ENCODE data around the gene PRAME.

Gene PRAME

DNA sequence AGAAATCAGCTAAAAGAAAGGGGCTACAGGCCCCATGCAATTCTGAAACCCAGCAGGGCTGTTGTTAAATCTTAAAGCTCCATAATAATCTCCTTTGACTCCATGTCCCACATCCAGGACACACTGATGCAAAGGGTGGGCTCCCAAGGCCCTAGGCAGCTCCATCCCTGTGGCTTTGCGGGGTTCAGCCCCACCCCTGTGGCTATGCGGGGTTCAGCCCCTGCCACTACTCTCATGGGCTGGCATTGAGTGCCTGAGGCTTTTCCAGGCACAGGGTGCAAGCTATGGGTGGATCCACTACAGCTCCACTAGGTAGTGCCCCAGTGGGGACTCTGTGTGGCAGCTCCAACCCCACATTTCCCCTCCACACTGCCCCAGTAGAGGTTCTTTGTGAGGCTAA, 30.3 kb downstream of the PRAME start:
- H3K36me3 ChIP-seq (ENCODE audit: control insufficient read depth, insufficient read depth, low read length), result no peaks in the 10 kb centered on the region
- no peaks in the 10 kb centered on the region for H3K79me2 ChIP-seq (ENCODE audit: control insufficient read depth, insufficient read depth, low read length)
- H3K9ac ChIP-seq (ENCODE audit: low read length), result no peak overlapping the region
- no peaks in the 10 kb centered on the region for H3K79me1 ChIP-seq (ENCODE audit: low read length)
- no peak overlapping the region for H3K4me2 ChIP-seq (ENCODE audit: low read length)
- no peak overlapping the region for H3K23ac ChIP-seq (ENCODE audit: low read length)
- no peaks in the 10 kb centered on the region for H3K4me1 ChIP-seq (ENCODE audit: control insufficient read depth, low read depth, low read length)
- H2BK15ac ChIP-seq (replicated peaks; ENCODE audit: low read depth), result no peak overlapping the region
- H3K56ac ChIP-seq (ENCODE audit: low read length), result no peak overlapping the region
- H3K4ac ChIP-seq (ENCODE audit: low read depth, low read length), result no peak overlapping the region
- H4K5ac ChIP-seq (ENCODE audit: low read length), result no peak overlapping the region
- no peak overlapping the region for H3K18ac ChIP-seq (ENCODE audit: low read length)
- H2BK120ac ChIP-seq (ENCODE audit: low read depth, low read length), result no peak overlapping the region
- no peak overlapping the region for H3K4me3 ChIP-seq (ENCODE audit: low read length)
- no peak overlapping the region for H2BK5ac ChIP-seq (ENCODE audit: low read length)
- H3K27me3 ChIP-seq (ENCODE audit: insufficient read depth, low read length, poor library complexity), result no peaks in the 10 kb centered on the region
- H2AK5ac ChIP-seq (ENCODE audit: low read length), result no peak overlapping the region
- no peak for DNase-seq
- no peak overlapping the region for H4K8ac ChIP-seq (ENCODE audit: low read depth, low read length)
- no CpG with 5 or more reads among the region's 2 CpGs for WGBS (ENCODE audit: extremely low coverage, insufficient coverage, low lambda C conversion rate)
- H3K27ac ChIP-seq (ENCODE audit: low read depth, low read length), result no peak overlapping the region

- Histone ChIP-seq H3K23ac (ENCODE audit: low read length) (no peak overlapping the region), H2AK5ac (ENCODE audit: low read length) (no peak overlapping the region), H3K9ac (ENCODE audit: low read length) (no peak overlapping the region), H3K4ac (ENCODE audit: low read depth, low read length) (no peak overlapping the region), H3K4me3 (ENCODE audit: low read length) (no peak overlapping the region), H4K8ac (ENCODE audit: low read depth, low read length) (no peak overlapping the region), H3K18ac (ENCODE audit: low read length) (no peak overlapping the region), H3K27me3 (ENCODE audit: insufficient read depth, low read length, poor library complexity) (no peaks in the 10 kb centered on the region), H3K4me2 (ENCODE audit: low read length) (no peak overlapping the region), H2BK120ac (ENCODE audit: low read depth, low read length) (no peak overlapping the region), H3K79me2 (ENCODE audit: control insufficient read depth, insufficient read depth, low read length) (no peaks in the 10 kb centered on the region), H2BK5ac (ENCODE audit: low read length) (no peak overlapping the region), H3K4me1 (ENCODE audit: control insufficient read depth, low read depth, low read length) (no peaks in the 10 kb centered on the region), H4K5ac (ENCODE audit: low read length) (no peak overlapping the region), H3K27ac (ENCODE audit: low read depth, low read length) (no peak overlapping the region), H3K36me3 (ENCODE audit: control insufficient read depth, insufficient read depth, low read length) (no peaks in the 10 kb centered on the region), H2BK15ac (replicated peaks; ENCODE audit: low read depth) (no peak overlapping the region), H3K56ac (ENCODE audit: low read length) (no peak overlapping the region), H3K79me1 (ENCODE audit: low read length) (no peaks in the 10 kb centered on the region)
- DNase-seq, result no peak
- no CpG with 5 or more reads among the region's 5 CpGs for WGBS (ENCODE audit: extremely low coverage, insufficient coverage, low lambda C conversion rate)
These were observed 31.8 kb downstream of the PRAME start for GRCh38 chr22:22527312-22527711.

DNA sequence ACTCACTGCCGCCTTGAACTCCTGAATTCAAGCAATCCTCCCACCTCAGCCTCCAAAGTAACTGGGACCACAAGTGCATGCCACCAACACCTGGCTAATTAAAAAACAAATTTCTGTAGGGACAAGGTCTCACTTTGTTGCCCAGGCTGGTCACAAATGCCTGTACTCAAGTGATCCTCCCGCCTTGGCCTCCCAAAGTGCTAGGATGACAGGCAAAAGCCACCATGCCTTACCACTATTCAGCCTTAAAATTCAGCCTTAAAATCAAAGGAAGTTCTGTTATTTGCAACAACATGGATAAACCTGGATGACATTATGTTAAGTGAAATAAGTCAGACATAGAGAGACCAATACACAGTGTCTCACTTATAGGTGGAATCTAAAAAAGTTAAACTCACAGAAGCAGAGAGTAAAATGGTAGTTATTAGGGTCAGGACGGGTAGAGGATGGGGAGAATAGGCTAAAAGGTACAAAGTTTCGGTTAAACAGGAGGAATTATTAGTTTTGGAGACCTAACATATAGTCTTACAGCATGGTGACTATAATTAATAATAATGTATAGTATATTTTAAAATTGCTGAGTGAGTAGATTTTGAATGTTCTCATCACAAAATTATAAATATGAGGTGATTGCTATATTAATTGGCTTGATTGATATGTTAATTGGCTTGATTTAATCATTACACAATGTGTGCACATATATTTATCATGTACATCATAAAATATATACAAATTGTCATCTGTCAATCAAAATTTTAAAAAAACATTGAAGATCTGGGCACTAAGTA, 32.7 kb downstream of the PRAME start:
- Histone ChIP-seq H3K36me3 (ENCODE audit: control insufficient read depth, insufficient read depth, low read length) (no peaks in the 10 kb centered on the region), H4K5ac (ENCODE audit: low read length) (no peak overlapping the region), H2AK5ac (ENCODE audit: low read length) (no peak overlapping the region), H2BK5ac (ENCODE audit: low read length) (no peak overlapping the region), H3K56ac (ENCODE audit: low read length) (no peak overlapping the region), H2BK120ac (ENCODE audit: low read depth, low read length) (no peak overlapping the region), H3K23ac (ENCODE audit: low read length) (no peak overlapping the region), H3K79me1 (ENCODE audit: low read length) (no peaks in the 10 kb centered on the region), H3K18ac (ENCODE audit: low read length) (no peak overlapping the region), H2BK15ac (replicated peaks; ENCODE audit: low read depth) (no peak overlapping the region), H3K27ac (ENCODE audit: low read depth, low read length) (no peak overlapping the region), H3K27me3 (ENCODE audit: insufficient read depth, low read length, poor library complexity) (no peaks in the 10 kb centered on the region), H3K79me2 (ENCODE audit: control insufficient read depth, insufficient read depth, low read length) (no peaks in the 10 kb centered on the region), H4K8ac (ENCODE audit: low read depth, low read length) (no peak overlapping the region), H3K4ac (ENCODE audit: low read depth, low read length) (no peak overlapping the region), H3K4me2 (ENCODE audit: low read length) (no peak overlapping the region), H3K4me3 (ENCODE audit: low read length) (no peak overlapping the region), H3K4me1 (ENCODE audit: control insufficient read depth, low read depth, low read length) (no peaks in the 10 kb centered on the region), H3K9ac (ENCODE audit: low read length) (no peak overlapping the region)
- DNase-seq, result no peak
- no CpG with 5 or more reads among the region's 4 CpGs for WGBS (ENCODE audit: extremely low coverage, insufficient coverage, low lambda C conversion rate)

DNA sequence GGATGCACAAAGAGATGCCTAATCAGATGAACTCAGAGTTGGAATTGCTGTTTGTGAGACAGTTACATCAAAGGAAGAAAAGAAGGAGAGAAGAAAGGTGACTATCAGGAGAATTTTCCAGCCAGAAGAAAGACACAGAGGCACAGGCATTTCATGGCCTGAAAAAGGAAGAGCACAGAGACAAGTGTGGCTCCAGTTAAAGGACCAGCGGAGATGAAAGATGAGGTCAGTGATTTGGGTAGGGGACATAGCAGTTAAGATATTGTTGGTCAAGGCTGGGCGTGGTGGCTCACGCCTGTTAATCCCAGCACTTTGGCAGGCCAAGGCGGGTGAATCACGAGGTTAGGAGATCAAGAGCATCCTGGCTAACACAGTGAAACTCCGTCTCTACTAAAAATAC, 35.6 kb downstream of the PRAME start:
- Histone ChIP-seq H2BK15ac (replicated peaks; ENCODE audit: low read depth) (no peak overlapping the region), H3K23ac (ENCODE audit: low read length) (no peak overlapping the region), H4K8ac (ENCODE audit: low read depth, low read length) (no peak overlapping the region), H3K4me1 (ENCODE audit: control insufficient read depth, low read depth, low read length) (no peaks in the 10 kb centered on the region), H3K18ac (ENCODE audit: low read length) (no peak overlapping the region), H3K36me3 (ENCODE audit: control insufficient read depth, insufficient read depth, low read length) (no peaks in the 10 kb centered on the region), H3K4me3 (ENCODE audit: low read length) (no peak overlapping the region), H3K56ac (ENCODE audit: low read length) (no peak overlapping the region), H3K27ac (ENCODE audit: low read depth, low read length) (no peak overlapping the region), H3K9ac (ENCODE audit: low read length) (no peak overlapping the region), H2BK120ac (ENCODE audit: low read depth, low read length) (no peak overlapping the region), H3K79me1 (ENCODE audit: low read length) (no peaks in the 10 kb centered on the region), H2AK5ac (ENCODE audit: low read length) (no peak overlapping the region), H4K5ac (ENCODE audit: low read length) (no peak overlapping the region), H3K4ac (ENCODE audit: low read depth, low read length) (no peak overlapping the region), H3K4me2 (ENCODE audit: low read length) (no peak overlapping the region), H2BK5ac (ENCODE audit: low read length) (no peak overlapping the region), H3K27me3 (ENCODE audit: insufficient read depth, low read length, poor library complexity) (no peaks in the 10 kb centered on the region), H3K79me2 (ENCODE audit: control insufficient read depth, insufficient read depth, low read length) (no peaks in the 10 kb centered on the region)
- no peak for DNase-seq
- no CpG with 5 or more reads among the region's 6 CpGs for WGBS (ENCODE audit: extremely low coverage, insufficient coverage, low lambda C conversion rate)

DNA sequence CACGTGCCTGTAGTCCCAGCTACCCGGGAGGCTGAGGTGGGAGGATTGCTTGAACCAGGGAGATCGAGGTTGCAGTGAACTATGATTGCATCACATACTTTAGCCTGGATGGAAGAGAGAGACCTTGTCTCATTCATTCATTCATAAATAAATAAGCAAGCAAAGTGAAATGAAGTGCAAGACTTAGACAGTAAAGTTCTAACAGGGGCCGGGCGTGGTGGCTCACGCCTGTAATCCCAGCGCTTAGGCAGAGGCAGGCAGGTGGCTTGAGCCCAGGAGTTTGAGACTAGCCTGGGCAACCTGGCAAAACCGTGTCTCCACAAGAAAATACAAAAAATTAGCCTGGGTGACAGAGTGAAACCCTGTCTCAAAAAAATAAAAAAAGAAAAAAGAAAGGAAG, 37.4 kb downstream of the PRAME start:
- H4K5ac ChIP-seq (ENCODE audit: low read length), result no peak overlapping the region
- no peak overlapping the region for H2BK5ac ChIP-seq (ENCODE audit: low read length)
- H2AK5ac ChIP-seq (ENCODE audit: low read length), result no peak overlapping the region
- no peaks in the 10 kb centered on the region for H3K79me2 ChIP-seq (ENCODE audit: control insufficient read depth, insufficient read depth, low read length)
- H3K18ac ChIP-seq (ENCODE audit: low read length), result no peak overlapping the region
- H3K23ac ChIP-seq (ENCODE audit: low read length), result no peak overlapping the region
- no peaks in the 10 kb centered on the region for H3K4me1 ChIP-seq (ENCODE audit: control insufficient read depth, low read depth, low read length)
- H4K8ac ChIP-seq (ENCODE audit: low read depth, low read length), result no peak overlapping the region
- H3K79me1 ChIP-seq (ENCODE audit: low read length), result no peaks in the 10 kb centered on the region
- DNase-seq, result no peak
- H3K4me2 ChIP-seq (ENCODE audit: low read length), result no peak overlapping the region
- no peak overlapping the region for H3K4ac ChIP-seq (ENCODE audit: low read depth, low read length)
- no peak overlapping the region for H3K4me3 ChIP-seq (ENCODE audit: low read length)
- H2BK15ac ChIP-seq (replicated peaks; ENCODE audit: low read depth), result no peak overlapping the region
- no peak overlapping the region for H3K9ac ChIP-seq (ENCODE audit: low read length)
- no CpG with 5 or more reads among the region's 8 CpGs for WGBS (ENCODE audit: extremely low coverage, insufficient coverage, low lambda C conversion rate)
- no peaks in the 10 kb centered on the region for H3K27me3 ChIP-seq (ENCODE audit: insufficient read depth, low read length, poor library complexity)
- H3K36me3 ChIP-seq (ENCODE audit: control insufficient read depth, insufficient read depth, low read length), result no peaks in the 10 kb centered on the region
- no peak overlapping the region for H3K56ac ChIP-seq (ENCODE audit: low read length)
- no peak overlapping the region for H2BK120ac ChIP-seq (ENCODE audit: low read depth, low read length)
- H3K27ac ChIP-seq (ENCODE audit: low read depth, low read length), result no peak overlapping the region

All from mesendoderm (in vitro differentiated cells).